IPS DF 6.9 (cell line): ENCODE data around the gene COL18A1.

Experiments
- DNase-seq: peaks from one replicate; pipeline ENCODE4 v3.0.0-alpha.2; 2013; ENCODE audit warnings: low read depth, low spot score
- H3K27ac ChIP-seq: one replicate; pipeline ENCODE4 v1.5.1; 2013; ENCODE audit warnings: low read length, control low read depth
- H3K27me3 ChIP-seq: 2 replicates; pipeline ENCODE4 v1.6.1; 2013; ENCODE audit warnings: mild to moderate bottlenecking, low read length; ENCODE audit not compliant: control insufficient read depth, insufficient read depth
- H3K36me3 ChIP-seq: 2 replicates; pipeline ENCODE4 v1.6.1; 2013; ENCODE audit warnings: low read length; ENCODE audit not compliant: control insufficient read depth, insufficient read depth
- H3K4me1 ChIP-seq: 2 replicates; pipeline ENCODE4 v1.6.1; 2013; ENCODE audit warnings: low read length; ENCODE audit not compliant: control insufficient read depth, insufficient read depth
- H3K4me3 ChIP-seq: 2 replicates; pipeline ENCODE4 v1.5.1; 2013; ENCODE audit warnings: mild to moderate bottlenecking, low read length
- H3K9me3 ChIP-seq: 2 replicates; pipeline ENCODE4 v1.6.1; 2013; ENCODE audit warnings: low read length, inconsistent platforms; ENCODE audit not compliant: control insufficient read depth, insufficient read depth
- WGBS: extraction: QIAGEN DNeasy Blood & Tissue Kit; methylation state at CpG from one replicate; pipeline ENCODE4 v1.1.7; 2013; ENCODE audit warnings: mixed read lengths, missing lambda C conversion rate; ENCODE audit not compliant: insufficient read length, insufficient coverage; 5-methylcytosine and 5-hydroxymethylcytosine counted together

The COL18A1 gene

GRCh38 chr21:45541221-45542039 lies 136.5 kb downstream of the COL18A1 start:
- no peaks in the 10 kb centered on the region; the same call in 1 of the 2 replicates for H3K4me1 ChIP-seq
- DNase-seq = no peak
- no peak overlapping the region for H3K27ac ChIP-seq
- no peaks in the 10 kb centered on the region for H3K9me3 ChIP-seq
- WGBS = no CpG with 5 or more reads among the region's 50 CpGs
- no peaks in the 10 kb centered on the region for H3K27me3 ChIP-seq
- peaks cover 2% of the 10 kb centered on the region; the same call in 1 of the 2 replicates for H3K36me3 ChIP-seq
- peak overlapping the region; percentile 68; the same call in 1 of the 2 replicates for H3K4me3 ChIP-seq

GRCh38 chr21:45542242-45542666 lies 137.3 kb downstream of the COL18A1 start, which contains the start of gene SLC19A1:
Gene SLC19A1, minus strand, starts transcription at chr21:45542440. Its CDS starts 4,481 bp downstream, at chr21:45537959.
- Histone ChIP-seq H3K9me3 (no peaks in the 10 kb centered on the region), H3K4me1 (no peaks in the 10 kb centered on the region; the same call in 1 of the 2 replicates), H3K4me3 (peak within 1 kb of the TSS; percentile 68; the same call in 1 of the 2 replicates), H3K27ac (no peak within 1 kb of the TSS), H3K36me3 (peaks cover 2% of the 10 kb centered on the region; the same call in 1 of the 2 replicates), H3K27me3 (no peaks in the 10 kb centered on the region)
- no peak for DNase-seq
- no CpG with 5 or more reads among the region's 59 CpGs for WGBS

- H3K27me3 ChIP-seq = no peaks in the 10 kb centered on the region
- H3K4me1 ChIP-seq = no peaks in the 10 kb centered on the region; the same call in 1 of the 2 replicates
- no peak for DNase-seq
- no peaks in the 10 kb centered on the region for H3K9me3 ChIP-seq
- no peak overlapping the region for H3K27ac ChIP-seq
- peaks cover under 1% of the 10 kb centered on the region; the same call in 1 of the 2 replicates for H3K36me3 ChIP-seq
- no CpG with 5 or more reads among the region's 55 CpGs for WGBS
- H3K4me3 ChIP-seq = peak overlapping the region; percentile 68; the same call in 1 of the 2 replicates
Measured at GRCh38 chr21:45542667-45543370, 137.9 kb downstream of the COL18A1 start.

- no peak overlapping the region for H3K27ac ChIP-seq
- WGBS = no CpG with 5 or more reads among the region's 11 CpGs
- H3K27me3 ChIP-seq = no peaks in the 10 kb centered on the region
- no peaks in the 10 kb centered on the region for H3K9me3 ChIP-seq
- DNase-seq = no peak
- no peak overlapping the region for H3K4me3 ChIP-seq
- H3K4me1 ChIP-seq = no peaks in the 10 kb centered on the region; the same call in 1 of the 2 replicates
- H3K36me3 ChIP-seq = no peaks in the 10 kb centered on the region
Measured at GRCh38 chr21:45543371-45543709, 138.4 kb downstream of the COL18A1 start.

GRCh38 chr21:45543710-45544448 lies 138.9 kb downstream of the COL18A1 start:
- H3K36me3 ChIP-seq = no peaks in the 10 kb centered on the region
- H3K27me3 ChIP-seq = no peaks in the 10 kb centered on the region
- no peak for DNase-seq
- no CpG with 5 or more reads among the region's 23 CpGs for WGBS
- no peak overlapping the region for H3K27ac ChIP-seq
- no peak overlapping the region for H3K4me3 ChIP-seq
- no peaks in the 10 kb centered on the region for H3K9me3 ChIP-seq
- H3K4me1 ChIP-seq = no peaks in the 10 kb centered on the region; the same call in 1 of the 2 replicates

GRCh38 chr21:45544449-45545235 lies 139.7 kb downstream of the COL18A1 start:
- Histone ChIP-seq H3K4me1 (no peaks in the 10 kb centered on the region; the same call in 1 of the 2 replicates), H3K27ac (no peak overlapping the region), H3K27me3 (no peaks in the 10 kb centered on the region), H3K4me3 (no peak overlapping the region), H3K9me3 (no peaks in the 10 kb centered on the region), H3K36me3 (no peaks in the 10 kb centered on the region)
- WGBS = no CpG with 5 or more reads among the region's 18 CpGs
- no peak for DNase-seq

- Histone ChIP-seq H3K4me3 (no peak overlapping the region), H3K27ac (no peak overlapping the region), H3K27me3 (no peaks in the 10 kb centered on the region), H3K36me3 (no peaks in the 10 kb centered on the region), H3K4me1 (peaks cover 2% of the 10 kb centered on the region), H3K9me3 (no peaks in the 10 kb centered on the region)
- no peak for DNase-seq
- WGBS = no CpG with 5 or more reads among the region's 6 CpGs
Measured at GRCh38 chr21:45545236-45545570, 140.2 kb downstream of the COL18A1 start.

- Histone ChIP-seq H3K27ac (no peak overlapping the region), H3K4me1 (peaks cover 7% of the 10 kb centered on the region), H3K9me3 (no peaks in the 10 kb centered on the region), H3K36me3 (no peaks in the 10 kb centered on the region), H3K4me3 (no peak overlapping the region), H3K27me3 (no peaks in the 10 kb centered on the region)
- no peak for DNase-seq
- WGBS = no CpG with 5 or more reads among the region's 22 CpGs
Measured at GRCh38 chr21:45545691-45546531, 140.9 kb downstream of the COL18A1 start.
